Measurements from ENCODE around the gene ABAT.

Gene ABAT

DNA sequence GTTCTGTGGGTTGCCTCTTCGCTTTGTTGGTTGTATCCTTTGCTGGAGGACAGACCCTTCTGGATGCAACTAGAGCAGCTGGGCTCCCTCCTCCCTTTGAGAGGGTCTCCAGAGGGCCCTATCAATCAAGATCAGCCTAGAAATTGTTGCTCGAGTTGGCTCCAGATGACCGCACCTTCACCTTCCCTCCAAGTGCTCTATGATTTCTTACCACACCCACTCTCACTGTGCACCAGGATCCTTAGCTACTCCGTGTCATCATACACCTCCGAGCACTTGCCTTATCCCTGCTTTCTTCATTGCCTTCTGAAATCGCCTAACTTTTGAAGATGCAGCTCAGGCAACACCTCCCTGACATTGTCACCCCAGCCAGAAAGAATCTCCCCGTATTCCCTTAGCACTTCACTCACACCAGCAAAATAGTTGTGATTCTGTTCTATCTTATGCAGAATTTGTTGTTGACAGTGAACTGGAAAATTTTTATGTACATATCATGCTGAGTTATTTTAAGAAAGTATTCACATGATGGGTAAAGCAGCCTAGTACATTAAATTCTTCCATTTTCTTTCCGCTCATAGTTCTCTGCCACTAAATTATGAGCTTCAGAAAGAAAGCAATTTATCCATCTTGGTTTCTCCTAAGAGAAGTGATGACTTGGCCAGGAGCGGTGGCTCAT, 52.9 kb downstream of the ABAT start:
- Histone ChIP-seq H4K20me1 (ENCODE audit: insufficient read depth, low read length) (no peaks in the 10 kb centered on the region), H2AFZ (ENCODE audit: low read depth, low read length) (no peak overlapping the region), H3K9ac (ENCODE audit: low read length) (no peak overlapping the region), H3K4me1 (ENCODE audit: low read length) (no peaks in the 10 kb centered on the region), H3K36me3 (replicated peaks; ENCODE audit: low read depth, low read length) (no peaks in the 10 kb centered on the region), H3K27ac (ENCODE audit: low read length) (no peak overlapping the region), H3K27me3 (ENCODE audit: low read depth, low read length) (peaks cover 17% of the 10 kb centered on the region), H3K79me2 (ENCODE audit: low read length) (no peaks in the 10 kb centered on the region), H3K4me3 (ENCODE audit: low read length) (no peak overlapping the region), H3K9me3 (ENCODE audit: insufficient read depth, low read length) (no peaks in the 10 kb centered on the region), H3K4me2 (ENCODE audit: low read length) (no peak overlapping the region)
- TF ChIP-seq, protein P1, sequence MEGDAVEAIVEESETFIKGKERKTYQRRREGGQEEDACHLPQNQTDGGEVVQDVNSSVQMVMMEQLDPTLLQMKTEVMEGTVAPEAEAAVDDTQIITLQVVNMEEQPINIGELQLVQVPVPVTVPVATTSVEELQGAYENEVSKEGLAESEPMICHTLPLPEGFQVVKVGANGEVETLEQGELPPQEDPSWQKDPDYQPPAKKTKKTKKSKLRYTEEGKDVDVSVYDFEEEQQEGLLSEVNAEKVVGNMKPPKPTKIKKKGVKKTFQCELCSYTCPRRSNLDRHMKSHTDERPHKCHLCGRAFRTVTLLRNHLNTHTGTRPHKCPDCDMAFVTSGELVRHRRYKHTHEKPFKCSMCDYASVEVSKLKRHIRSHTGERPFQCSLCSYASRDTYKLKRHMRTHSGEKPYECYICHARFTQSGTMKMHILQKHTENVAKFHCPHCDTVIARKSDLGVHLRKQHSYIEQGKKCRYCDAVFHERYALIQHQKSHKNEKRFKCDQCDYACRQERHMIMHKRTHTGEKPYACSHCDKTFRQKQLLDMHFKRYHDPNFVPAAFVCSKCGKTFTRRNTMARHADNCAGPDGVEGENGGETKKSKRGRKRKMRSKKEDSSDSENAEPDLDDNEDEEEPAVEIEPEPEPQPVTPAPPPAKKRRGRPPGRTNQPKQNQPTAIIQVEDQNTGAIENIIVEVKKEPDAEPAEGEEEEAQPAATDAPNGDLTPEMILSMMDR (IDR thresholded peaks at IDR 0.05; ENCODE audit: low read depth, low read length) = no peak
- no peak for TF ChIP-seq EZH2phosphoT487 (IDR thresholded peaks at IDR 0.05; ENCODE audit: low read depth)

DNA sequence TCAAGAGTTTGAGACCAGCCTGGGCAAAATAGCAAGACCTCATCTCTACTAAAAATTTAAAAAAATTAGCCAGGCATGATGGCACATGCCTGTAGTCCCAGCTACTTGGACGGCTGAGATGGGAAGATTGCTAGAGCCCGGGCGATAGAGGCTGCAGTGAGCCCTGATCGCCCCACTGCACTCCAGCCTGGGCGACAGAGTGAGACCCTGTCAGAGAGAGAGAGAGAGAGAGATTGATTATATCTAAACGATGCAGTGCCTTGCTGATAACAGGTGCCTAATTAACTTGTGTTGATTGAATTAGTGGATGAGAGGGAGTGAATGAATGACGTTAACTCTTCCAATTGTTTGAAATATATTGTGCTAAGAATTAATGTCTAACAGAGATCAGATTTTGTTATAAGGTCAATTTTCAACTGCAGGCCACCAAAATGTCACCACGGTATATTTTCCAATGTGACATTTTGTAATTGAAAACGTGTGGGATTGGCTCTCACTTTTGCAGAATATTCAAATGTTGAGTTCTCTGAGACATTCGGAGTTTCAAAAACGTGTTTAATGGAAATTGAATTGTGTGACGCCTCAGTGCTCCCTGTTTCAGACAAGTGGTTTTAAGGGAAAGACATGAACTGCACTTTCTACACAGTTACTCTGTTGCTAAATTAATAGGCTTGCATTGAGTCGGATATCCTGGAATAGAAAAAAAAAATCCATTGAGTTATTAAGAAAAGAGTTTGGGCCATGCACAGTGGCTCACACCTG, 53.6 kb downstream of the ABAT start:
- no peak overlapping the region for H3K9ac ChIP-seq (ENCODE audit: low read length)
- no peaks in the 10 kb centered on the region for H4K20me1 ChIP-seq (ENCODE audit: insufficient read depth, low read length)
- no peaks in the 10 kb centered on the region for H3K79me2 ChIP-seq (ENCODE audit: low read length)
- H3K4me3 ChIP-seq (ENCODE audit: low read length) = no peak overlapping the region
- peaks cover 17% of the 10 kb centered on the region for H3K27me3 ChIP-seq (ENCODE audit: low read depth, low read length)
- H3K4me1 ChIP-seq (ENCODE audit: low read length) = no peaks in the 10 kb centered on the region
- no peaks in the 10 kb centered on the region for H3K36me3 ChIP-seq (replicated peaks; ENCODE audit: low read depth, low read length)
- TF ChIP-seq, protein P1 (IDR thresholded peaks at IDR 0.05; ENCODE audit: low read depth, low read length) = no peak
- TF ChIP-seq EZH2phosphoT487 (IDR thresholded peaks at IDR 0.05; ENCODE audit: low read depth) = no peak
- no peaks in the 10 kb centered on the region for H3K9me3 ChIP-seq (ENCODE audit: insufficient read depth, low read length)
- H3K27ac ChIP-seq (ENCODE audit: low read length) = no peak overlapping the region
- no peak overlapping the region for H3K4me2 ChIP-seq (ENCODE audit: low read length)
- no peak overlapping the region for H2AFZ ChIP-seq (ENCODE audit: low read depth, low read length)

DNA sequence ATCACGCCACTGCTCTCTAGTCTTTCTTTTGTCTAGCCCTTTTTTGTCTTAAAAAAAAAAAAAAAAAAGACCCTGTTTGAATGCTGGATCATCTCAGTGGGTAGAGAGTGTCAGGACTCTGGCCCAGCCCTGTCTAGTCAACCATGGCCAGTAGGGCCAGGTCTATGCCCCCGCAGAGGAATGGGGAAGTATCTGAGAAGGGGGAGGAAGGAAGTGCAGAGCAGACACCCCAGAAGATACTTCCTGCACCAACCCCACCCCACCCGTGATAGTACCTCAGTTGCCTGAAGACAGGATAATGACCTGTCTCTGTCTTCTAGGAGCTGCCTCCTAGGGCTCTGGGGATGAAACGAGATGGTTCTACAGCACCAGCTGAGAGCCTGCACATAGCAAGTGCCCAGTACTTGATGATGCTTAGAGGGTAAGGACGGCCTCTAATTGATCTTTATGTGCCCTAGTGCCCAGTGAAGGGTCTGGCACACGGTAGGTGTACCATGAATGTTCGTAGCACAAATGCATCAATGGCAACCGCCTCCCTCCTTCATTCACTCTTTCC, 55.4 kb downstream of the ABAT start:
- peaks cover 17% of the 10 kb centered on the region for H3K27me3 ChIP-seq (ENCODE audit: low read depth, low read length)
- H3K9ac ChIP-seq (ENCODE audit: low read length) = no peak overlapping the region
- H3K79me2 ChIP-seq (ENCODE audit: low read length) = no peaks in the 10 kb centered on the region
- H4K20me1 ChIP-seq (ENCODE audit: insufficient read depth, low read length) = no peaks in the 10 kb centered on the region
- no peak overlapping the region for H3K4me2 ChIP-seq (ENCODE audit: low read length)
- no peak for TF ChIP-seq EZH2phosphoT487 (IDR thresholded peaks at IDR 0.05; ENCODE audit: low read depth)
- TF ChIP-seq, protein P1 (IDR thresholded peaks at IDR 0.05; ENCODE audit: low read depth, low read length) = no peak
- H3K4me3 ChIP-seq (ENCODE audit: low read length) = no peak overlapping the region
- H3K36me3 ChIP-seq (replicated peaks; ENCODE audit: low read depth, low read length) = no peaks in the 10 kb centered on the region
- no peak overlapping the region for H3K27ac ChIP-seq (ENCODE audit: low read length)
- H2AFZ ChIP-seq (ENCODE audit: low read depth, low read length) = no peak overlapping the region
- H3K4me1 ChIP-seq (ENCODE audit: low read length) = no peaks in the 10 kb centered on the region
- no peaks in the 10 kb centered on the region for H3K9me3 ChIP-seq (ENCODE audit: insufficient read depth, low read length)

DNA sequence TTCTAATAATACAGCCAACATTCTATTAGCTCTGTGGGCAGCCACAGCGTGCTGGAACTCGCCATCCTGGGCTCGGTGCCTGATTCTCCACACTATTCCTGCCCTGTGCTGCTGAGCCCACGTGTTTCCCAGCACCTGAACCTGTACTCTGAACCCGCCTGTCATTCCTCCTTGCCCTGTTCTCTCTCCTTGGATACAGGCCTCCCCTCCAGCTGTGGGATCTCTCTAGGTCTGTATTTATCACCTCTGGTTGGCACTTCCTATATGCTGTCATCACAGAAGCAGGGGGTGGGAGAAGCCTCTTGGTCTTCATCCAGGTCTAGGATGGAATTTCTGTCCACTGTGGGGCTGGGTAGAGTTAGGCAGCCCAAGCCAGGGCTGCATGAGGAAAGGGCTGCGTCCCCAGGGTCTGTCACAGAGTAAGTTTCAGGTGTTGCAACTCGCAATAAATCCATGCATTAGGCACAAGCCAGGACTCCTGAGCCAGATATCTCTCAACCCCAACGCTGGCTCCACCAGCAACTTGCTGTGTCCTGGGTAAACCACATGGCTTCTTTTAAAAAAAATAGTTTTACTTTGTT, 56.0 kb downstream of the ABAT start:
- TF ChIP-seq, protein P1 (IDR thresholded peaks at IDR 0.05; ENCODE audit: low read depth, low read length) = no peak
- Histone ChIP-seq H3K4me3 (ENCODE audit: low read length) (no peak overlapping the region), H3K36me3 (replicated peaks; ENCODE audit: low read depth, low read length) (no peaks in the 10 kb centered on the region), H3K4me2 (ENCODE audit: low read length) (no peak overlapping the region), H3K9ac (ENCODE audit: low read length) (no peak overlapping the region), H3K9me3 (ENCODE audit: insufficient read depth, low read length) (no peaks in the 10 kb centered on the region), H3K27me3 (ENCODE audit: low read depth, low read length) (peaks cover 17% of the 10 kb centered on the region), H3K4me1 (ENCODE audit: low read length) (no peaks in the 10 kb centered on the region), H3K27ac (ENCODE audit: low read length) (no peak overlapping the region), H3K79me2 (ENCODE audit: low read length) (no peaks in the 10 kb centered on the region), H2AFZ (ENCODE audit: low read depth, low read length) (no peak overlapping the region), H4K20me1 (ENCODE audit: insufficient read depth, low read length) (no peaks in the 10 kb centered on the region)
